T follicular helper cell (primary cell): ENCODE results near the gene TEX2.
"Not testable (repeated sequence)": the region's sequence is repeated elsewhere in the genome, so short reads cannot be mapped to it uniquely, and the experiment has no call there.

Experiments used
- DNase-seq: peaks from one replicate; pipeline ENCODE4 v3.0.0-alpha.2; 2020; ENCODE audit warnings: low read depth

The TEX2 gene

DNA sequence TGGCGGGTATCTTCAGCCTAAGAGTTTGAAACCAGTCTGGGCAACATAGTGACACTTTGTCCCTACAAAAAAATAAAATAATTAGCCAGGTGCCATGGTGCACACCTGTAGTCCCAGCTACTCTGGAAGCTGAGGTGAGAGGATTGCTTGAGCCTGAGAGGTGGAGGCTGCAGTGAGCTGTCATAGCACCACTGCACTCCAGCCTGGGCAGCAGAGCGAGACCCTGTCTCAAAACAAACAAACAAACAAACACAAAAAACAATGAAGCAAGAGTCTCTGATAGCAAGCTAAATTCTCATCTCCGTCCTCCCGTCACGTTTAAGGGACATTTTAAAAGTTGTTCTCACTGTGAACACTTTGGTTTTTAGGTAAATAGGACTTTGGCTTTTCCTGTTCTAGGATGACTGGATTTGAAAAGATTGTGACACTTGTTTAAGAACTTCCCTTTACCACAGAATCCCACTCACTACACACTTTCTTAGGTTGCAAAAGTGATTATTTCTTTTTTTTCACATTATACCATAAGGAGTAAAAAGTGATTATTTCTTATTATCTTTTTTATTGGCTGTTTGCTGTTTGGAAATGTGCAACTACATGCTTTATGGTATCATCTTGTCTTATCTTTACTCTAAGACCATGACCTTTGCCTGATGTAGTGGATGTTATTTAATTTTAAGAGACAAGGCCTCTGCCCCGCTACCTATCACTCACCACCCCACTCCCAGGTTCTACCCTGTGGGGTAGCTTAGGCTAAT lies 128.7 kb downstream of the TEX2 start:
- DNase-seq: no peak

DNA sequence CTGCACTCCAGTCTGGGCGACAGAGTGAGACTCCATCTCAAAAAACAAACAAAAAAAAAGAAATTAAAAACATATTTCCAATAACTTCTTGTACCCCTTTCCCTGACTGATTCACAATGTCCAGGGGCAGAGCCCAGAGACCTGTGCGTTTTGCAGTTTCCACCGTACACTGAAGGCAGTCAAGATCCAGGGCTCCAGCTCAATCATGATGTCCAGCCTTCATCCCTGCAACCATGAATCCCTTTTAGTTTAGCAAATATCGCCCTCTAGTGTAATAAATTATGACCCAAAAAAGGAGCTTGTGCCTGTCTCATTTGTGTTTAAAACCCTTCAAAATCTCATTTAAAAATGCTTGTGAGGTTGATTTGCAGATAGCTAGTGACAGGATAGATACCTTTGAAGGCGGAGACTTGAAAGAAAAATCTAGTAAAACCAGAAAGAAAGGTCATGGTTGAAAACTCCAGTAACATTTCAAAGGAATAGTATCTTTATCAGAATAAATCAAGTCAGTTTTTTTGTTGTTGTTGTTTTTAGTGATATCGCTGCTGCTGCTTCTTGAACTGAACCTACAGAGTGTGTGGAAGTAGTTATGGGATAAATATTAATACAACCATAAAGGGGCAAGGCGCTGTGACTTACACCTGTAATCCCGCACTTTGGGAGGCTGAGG lies 129.4 kb downstream of the TEX2 start:
- no peak for DNase-seq

DNA sequence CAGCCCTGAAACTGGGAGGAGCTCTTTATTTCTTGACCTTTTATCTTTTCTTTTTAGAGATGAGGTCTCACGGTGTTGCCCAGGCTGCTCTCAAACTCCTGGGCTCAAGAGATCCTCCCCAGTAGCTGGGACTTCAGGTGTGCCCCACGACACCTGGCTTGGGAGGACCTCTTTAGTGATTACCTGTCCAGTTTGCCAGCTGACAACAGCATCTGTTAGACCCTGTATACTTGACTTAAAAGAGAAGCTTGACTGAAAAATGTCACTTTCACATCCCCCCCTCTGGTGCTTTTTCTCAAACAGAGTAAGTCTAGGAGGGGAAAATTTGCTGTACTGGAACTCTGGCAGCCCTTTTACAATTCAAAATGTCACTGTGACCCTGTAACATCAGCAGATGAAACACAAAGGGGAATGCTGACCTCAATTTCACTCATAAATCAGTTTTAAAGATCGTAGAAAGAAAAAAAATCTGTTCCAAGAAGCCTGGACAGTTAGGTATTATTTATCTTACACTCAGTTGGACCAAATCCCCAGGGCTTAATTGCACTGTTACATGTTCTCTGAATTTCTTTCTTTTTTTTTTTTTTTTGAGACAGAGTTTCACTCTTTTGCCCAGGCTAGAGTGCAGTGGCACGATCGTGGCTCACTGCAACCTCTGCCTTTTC lies 131.3 kb downstream of the TEX2 start:
- no peak for DNase-seq

DNA sequence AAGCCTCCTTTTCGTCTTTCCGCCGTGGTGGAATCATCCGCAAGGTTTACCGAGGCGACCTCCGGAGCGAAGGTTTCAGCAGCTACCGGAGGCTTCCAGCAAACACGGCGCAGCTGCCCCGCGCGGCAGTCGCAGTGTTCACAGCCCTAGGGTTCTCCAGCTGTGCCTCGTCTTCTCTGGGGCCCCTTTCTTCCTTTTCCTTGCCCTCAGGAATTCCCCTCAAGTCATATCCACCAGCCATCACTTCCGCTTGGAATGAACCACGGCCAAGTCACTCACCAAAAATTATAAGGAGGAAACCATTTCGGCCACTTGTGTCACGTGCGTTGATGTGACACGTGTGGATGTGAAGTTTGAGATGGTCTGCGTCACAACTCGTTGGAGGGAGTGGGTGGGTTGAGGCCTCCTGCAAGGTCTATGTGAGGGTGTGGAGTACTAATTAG lies 132.5 kb downstream of the TEX2 start:
- peak; percentile 27 for DNase-seq

DNA sequence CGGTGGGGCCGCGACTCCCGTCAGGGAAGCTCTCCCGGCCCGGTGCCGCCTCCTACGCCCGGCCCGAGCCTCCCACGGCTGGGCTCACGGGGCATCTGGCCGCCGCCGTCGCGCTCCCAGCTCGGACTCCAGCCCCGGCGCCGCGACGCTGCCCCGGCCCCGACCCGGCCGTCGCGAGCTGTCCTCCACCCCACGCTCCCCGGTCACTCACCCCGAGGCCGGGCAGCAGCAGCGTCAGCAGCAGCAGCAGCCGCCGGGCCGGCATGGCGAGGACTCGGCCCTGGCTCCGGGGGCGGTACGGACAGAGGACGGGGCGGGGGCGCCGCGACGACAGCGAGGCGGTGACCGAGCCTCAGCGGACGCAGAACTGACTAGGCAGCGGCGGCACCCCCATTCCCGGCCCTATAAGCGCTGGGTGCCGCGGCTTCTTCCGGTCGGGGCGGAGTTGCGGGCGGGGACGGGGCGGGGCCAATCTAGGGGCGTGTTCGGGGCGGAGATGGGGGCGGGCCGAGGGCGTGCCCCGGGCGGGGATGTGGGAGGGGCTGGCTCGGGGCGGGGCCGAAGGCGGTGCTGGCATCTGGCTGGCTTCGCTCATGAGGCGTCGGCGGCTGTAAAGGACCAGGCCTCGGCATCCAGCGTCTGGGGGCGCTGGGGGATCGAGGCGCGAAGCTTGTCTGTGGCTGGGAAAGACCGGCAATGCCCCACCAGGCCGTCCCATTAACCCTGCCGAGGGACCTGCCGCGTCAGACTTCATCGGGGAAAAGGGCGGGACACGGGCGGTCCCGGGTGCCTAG lies 133.1 kb downstream of the TEX2 start, which contains the start of gene ERN1:
Gene ERN1 (minus strand): TSS at position 380 of the 794 bp plus-strand sequence. CDS start 115 bp downstream, at position 265.
- peak; percentile 90 for DNase-seq

DNA sequence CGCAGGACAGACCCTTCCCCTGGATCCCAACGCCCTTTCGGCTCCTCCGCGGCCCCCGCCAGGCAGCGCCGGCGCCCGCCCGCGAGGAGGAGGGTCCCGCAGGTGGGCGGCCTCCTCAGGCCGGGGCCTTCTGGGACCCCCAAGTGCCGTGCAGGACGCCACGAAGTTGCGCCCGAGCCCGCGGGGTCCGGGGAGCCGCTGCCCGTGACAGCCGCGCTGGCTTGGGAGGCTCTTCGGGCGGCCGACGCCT lies 133.6 kb downstream of the TEX2 start:
- no peak for DNase-seq

DNA sequence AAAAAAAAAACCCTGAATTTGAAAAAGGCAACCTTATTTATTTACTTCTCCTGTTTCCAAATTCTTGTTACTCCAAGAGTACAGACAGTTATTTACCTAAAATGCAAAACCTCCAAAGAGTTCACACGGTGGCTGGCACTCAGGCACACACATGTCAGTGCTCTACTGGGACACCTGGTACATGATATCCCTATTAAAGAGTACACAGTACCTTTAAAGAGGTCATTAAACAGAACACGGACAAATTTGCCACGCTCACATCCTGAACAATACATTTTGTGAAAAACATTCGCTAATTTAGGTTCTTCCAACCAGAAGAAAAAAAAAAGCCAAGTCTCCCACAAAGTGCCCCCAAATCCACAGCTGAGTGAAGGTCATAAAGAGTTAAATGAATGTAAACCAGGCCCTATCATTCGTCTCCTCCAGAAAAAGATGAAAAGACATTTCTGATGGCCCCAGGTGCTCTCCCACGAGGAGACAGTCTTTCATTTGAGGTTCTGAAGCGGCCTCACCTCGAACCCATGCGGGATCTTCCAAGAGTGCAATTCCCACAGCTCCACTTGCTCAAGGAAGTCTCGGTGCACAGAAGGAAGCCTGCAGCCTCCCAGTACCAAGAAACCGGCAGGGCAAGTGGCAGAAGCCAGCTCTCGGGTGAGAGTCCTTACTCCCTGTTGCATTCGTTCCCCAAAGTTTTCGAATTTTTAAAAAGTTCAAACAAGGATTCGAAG lies 134.1 kb downstream of the TEX2 start:
- DNase-seq: no peak

DNA sequence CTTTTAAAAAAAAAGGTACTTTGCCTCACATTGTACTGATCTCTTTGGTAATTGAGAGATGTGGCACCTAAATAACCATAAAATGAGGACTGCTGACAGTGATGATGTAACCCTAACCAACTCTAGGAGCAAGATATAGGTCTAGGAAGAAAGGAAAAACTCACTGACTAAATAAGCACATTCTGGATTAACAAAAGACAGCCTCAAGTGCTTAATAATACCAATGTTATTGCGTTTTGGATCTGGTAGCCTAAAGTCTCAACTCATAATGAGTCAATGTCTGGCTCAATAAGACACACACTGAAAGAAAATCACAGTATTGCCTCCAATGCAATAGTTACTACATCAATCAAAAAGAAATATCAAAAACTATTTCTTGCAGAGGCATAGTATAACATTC lies 136.1 kb downstream of the TEX2 start:
- DNase-seq: no peak

DNA sequence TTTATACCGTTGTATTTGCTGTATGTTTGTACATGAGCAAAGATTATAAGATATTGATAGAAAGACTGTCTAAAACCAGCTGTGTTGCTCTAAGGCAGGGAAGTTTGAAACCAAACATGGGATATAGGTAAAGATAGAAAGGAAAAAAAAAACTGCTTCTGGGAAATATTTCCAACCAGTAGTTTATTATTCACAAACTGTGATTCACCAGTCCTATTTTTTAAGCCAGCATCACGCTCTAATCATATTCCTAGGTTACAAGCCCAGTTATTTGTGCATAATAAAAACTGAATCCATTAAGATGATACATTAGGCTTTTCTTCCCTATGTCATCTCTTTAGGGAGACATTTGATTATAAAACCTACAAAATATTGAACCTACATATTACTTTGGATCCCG lies 137.1 kb downstream of the TEX2 start:
- DNase-seq: no peak

DNA sequence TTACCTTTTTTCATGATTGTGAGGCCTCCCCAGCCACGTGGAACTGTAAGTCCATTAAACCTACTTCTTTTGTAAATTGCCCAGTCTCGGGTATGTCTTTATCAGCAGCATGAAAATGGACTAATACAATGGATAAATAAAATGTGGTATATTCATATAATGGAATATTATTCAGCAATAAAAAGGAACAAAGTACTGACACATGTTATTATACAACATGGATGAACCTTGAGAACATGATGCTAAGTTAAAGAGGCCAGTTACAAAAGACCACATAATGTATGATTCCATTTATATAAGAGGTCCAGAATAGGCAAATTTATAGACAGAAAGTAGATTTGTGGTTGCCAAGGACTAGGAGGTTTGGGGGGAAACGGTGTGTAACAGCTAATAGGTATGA lies 138.5 kb downstream of the TEX2 start:
- DNase-seq: no peak

DNA sequence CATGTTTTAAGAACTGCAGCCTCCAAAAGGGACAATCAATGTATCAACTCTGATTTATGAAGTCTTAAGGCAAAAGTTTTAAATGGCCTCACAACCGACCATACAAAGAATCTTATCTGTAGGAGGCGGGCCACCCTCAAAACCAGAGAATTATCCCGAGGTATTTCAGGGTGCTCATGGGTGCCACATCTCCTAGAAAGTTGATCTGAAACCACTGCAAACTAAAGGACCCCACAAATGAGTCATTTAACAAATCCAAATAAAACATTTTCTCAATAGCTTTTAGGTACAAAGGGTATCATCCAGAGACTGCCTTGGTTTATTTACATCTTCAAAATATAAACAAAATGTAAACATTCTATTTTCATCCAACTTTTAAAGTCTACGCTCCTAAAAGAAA lies 139.9 kb downstream of the TEX2 start:
- DNase-seq: no peak

DNA sequence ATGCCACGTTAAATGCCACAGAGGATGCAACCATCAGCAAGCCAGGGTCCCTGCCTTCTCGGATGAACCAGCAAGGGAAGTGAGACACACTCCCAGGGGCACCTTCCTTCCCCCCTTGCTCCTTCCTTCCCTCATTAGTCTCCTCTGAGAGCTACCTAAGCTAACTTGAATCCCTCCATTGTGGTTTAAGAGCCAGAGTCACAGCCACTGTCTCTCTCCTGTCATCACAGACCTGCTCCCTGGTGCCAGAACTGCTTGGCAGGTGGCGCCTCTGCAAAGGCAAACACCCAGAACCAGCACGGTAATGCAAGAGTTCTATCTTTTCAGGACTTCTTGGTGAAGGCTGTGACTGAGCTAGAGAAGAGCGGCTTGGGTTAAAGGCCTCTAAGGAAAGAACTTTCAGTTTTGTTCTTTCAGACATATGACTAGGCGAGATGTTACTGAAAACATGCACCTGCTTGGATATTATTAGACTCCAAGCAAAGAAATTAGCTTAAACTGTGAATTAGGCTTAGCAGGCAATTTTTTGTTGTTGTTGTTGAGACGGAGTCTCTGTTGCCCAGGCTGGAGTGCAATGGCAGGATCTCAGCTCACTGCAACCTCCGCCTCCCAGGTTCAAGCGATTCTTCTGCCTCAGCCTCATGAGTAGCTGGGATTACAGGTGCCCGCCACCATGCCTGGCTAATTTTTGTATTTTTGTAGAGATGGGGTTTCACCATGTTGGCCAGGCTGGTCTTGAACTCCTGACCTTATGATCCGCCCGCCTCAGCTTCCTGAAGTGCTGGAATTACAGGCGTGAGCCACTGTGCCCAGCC lies 141.9 kb downstream of the TEX2 start:
- DNase-seq: not testable (repeated sequence)

DNA sequence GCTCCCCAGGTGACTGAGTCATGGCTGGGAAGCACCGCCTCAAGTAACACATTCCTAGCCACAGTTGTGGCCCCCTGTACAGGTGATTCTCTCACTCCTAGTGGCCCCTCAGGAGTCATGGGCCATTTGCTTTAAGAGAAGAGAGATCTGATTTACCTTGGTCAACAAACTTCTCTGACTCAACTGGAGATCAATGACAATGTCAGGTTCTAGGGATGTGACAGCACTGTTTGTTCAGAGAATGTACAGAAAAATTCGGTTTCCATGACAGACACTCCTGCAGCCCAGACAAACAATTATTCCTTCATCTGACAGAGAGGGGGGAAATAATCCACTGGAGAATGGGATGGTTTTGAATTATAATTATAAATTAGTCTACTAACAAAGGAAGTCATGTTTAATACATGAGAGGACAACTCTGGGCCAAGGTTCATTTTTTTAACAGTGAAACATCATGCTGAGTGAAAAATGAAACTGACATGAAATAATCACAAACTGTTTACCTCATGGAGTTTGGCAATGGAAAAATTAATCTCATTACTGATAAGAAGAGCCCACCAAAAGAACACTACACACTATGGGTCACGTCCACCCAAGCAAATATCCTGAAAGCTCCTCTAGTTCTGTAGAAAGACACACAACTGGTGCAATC lies 142.8 kb downstream of the TEX2 start:
- DNase-seq: no peak

DNA sequence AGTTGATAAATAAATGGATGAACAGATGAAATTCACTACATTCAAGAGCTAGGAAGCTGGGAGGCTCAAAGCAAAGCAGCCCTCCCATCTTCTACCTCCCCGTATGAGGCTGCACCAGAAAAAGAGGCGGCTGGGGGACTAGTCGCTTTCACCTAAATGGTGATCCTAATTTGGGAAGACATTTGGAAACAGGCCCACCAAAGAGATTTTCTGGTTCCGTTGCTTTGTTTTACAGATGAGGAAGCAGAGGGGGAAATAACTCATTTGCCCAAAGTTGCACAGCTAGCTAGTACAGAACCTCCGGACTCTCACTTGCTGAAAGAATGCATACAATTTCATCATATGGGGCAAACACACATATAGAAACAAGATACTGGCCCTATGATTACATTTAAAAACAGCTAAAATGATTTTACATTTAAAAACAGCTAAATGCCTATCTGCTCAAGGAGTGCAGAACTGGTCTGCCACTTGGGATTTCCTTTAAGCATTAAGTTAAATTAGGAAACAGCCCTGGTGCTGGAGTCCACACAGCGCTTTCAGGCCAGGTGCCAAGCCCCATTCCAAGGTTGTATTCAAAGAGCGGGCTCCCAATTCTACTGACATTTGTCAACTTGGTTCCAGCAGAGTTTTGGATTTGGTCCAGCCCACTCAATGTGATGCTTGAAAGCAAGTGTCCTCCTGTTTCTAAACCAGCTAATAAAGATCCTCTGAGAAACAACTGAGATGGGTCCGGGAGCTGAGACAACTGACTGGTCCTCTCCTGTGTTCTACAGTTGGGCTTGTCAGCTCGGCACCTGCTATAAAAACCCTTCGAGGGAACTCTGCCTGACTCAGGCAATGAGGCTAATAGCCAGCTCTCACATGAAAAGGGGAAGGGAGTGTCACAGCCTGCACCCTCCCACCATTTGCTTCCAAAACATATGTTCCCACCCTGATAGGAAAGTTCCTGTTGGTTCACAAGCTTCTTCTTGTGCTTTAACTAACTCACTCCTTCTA lies 144.8 kb downstream of the TEX2 start:
- no peak for DNase-seq

DNA sequence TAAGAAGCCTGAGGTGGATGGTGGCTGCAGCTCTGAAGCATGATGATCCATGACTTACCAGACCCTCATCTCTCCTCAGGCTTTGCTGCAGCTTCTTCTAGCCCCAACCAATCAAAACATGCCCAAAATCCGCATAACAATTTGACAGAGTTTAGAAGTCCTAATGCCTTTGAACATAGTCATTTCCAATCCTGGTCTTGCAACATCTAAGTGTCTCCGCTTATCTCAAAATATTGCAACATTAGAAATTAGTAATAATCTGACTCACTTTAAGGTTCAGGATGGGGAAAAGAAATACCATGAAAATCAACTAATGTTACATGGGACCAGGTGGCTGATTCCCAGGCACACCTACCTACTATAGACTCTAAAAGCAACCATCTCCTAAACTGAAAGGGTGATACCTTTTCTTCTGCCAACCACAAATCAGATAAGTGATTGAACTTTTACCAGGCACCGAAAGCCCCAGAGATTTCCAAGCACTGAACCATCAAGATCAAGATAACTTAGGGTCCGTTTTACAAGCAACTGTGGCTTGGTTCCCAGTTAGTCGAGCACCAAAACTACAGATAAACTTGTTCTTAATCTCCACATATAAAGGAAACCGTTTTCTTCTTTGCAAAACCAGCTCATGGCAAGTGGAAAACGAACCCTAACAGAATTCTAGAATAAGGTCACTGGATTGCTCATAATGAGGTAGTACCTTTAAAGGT lies 147.1 kb downstream of the TEX2 start:
- DNase-seq: no peak

DNA sequence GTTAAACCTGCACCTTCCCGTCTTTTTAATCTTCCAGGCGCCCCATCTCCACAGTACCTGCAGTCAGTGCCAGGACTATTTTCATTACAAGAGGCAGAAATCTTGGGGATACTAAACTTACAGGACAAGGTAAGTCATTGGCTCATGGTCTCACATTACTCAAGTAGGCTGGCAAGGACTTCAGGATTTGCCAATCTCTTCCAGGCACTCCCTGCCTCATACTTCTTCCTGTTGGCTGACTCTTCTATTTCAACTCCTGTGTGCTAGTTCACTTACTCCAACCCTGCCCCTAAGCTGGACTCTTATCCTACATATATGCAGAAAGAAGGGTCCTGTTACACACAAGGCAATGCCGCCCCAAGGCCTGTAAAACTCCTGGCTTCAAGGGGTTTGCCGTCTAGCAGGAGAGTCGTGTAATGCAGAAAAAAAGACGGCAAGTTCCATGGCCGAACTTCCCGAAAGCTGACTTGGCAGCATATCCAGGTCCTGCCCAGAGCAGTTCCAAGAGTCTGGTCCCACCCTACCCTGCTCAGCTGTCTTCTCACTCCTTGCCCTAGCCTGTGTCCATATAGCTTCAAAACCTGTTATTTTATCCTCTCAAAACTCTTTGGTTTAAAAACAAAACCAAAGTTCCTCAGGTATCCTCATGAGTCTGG lies 147.9 kb downstream of the TEX2 start:
- no peak for DNase-seq

DNA sequence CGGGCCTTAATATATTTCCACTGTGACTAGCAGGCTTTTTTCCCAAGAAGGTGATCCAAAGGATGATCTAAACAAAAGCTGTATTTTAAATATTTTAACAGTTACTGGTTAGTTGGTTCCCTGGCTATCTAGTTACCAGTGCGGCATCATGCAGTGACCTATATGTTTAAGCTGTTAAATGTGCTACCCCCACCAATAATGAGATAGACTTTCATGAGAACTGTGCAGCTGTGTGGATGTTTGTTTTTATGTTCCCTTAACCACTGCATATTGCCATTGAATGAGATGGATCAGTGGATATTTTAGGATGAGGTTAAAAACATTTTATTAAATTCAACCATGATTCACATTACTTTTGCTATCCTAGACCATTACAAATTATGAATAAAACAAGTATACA lies 150.1 kb downstream of the TEX2 start:
- DNase-seq: no peak

DNA sequence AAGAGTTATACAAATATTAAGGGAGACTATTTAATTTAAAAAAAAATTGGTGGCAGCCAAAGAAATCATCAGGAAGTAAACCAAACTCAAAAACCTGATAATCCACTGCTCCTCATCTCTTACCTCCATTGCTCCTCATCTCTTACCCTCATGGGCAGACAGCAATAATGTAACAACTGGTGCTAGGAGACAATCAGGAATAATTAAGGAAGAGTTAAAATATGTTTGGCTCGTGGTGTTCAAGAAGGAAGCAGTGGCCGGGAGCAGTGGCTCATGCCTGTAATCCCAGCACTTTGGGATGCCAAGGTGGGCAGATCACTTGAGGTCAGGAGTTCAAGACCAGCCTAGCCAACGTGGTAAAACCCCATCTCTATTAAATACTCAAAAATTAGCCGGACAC lies 151.2 kb downstream of the TEX2 start:
- DNase-seq: no peak
